ENCODE measurements around the gene ARFRP1. TPM values are rescaled to one million over a fixed set of nuclear protein-coding genes. Genes with fewer than 3 reads are reported as not detected.
"Not testable (repeated sequence)": the region's sequence is repeated elsewhere in the genome, so short reads cannot be mapped to it uniquely, and the experiment has no call there.

ARFRP1 gene
- total RNA-seq, 4 donors from 2014 or later = 43.6 to 52.1 (median 46.7) TPM

GRCh38 chr20:63678667-63679465 is 28.9 kb downstream of the ARFRP1 start:
- DNase-seq = no peak
- no peak for TF ChIP-seq POLR2A (IDR thresholded peaks at IDR 0.05)
- TF ChIP-seq CTCF (IDR thresholded peaks at IDR 0.05) = no peak
- 91% methylated on average over 30 to 38 of the region's 38 CpGs for WGBS, 2 donors
- Histone ChIP-seq H3K27ac (no peak overlapping the region), H3K36me3 (peaks cover 5 to 16% of the 10 kb centered on the region in 2 donors), H3K4me3 (replicated peaks in 1 of 3) (no peak overlapping the region), H3K27me3 (no peaks in the 10 kb centered on the region), H3K4me1 (peaks cover 4 to 21% of the 10 kb centered on the region in 2 donors), H3K9me3 (no peaks in the 10 kb centered on the region)
- intact Hi-C loops (cut with DNase I) = no loop called here

- Histone ChIP-seq H3K27me3 (no peaks in the 10 kb centered on the region), H3K36me3 (peaks cover 7 to 20% of the 10 kb centered on the region in 2 donors), H3K9me3 (no peaks in the 10 kb centered on the region), H3K4me1 (peaks cover 4 to 19% of the 10 kb centered on the region in 2 donors), H3K4me3 (replicated peaks in 1 of 3) (no peak overlapping the region), H3K27ac (no peak overlapping the region)
- intact Hi-C loops (cut with DNase I) = no loop called here
- no peak for DNase-seq
- TF ChIP-seq POLR2A (IDR thresholded peaks at IDR 0.05) = no peak
- TF ChIP-seq CTCF (IDR thresholded peaks at IDR 0.05) = no peak
- WGBS, 2 donors = 82 to 91% methylated on average over 6 to 8 of the region's 13 CpGs
These were observed 29.7 kb downstream of the ARFRP1 start for GRCh38 chr20:63678071-63678470.

- WGBS, 2 donors = 95 to 96% methylated on average over 20 of the region's 20 CpGs
- intact Hi-C loops (cut with DNase I) = no loop called here
These were observed 32.0 kb downstream of the ARFRP1 start for GRCh38 chr20:63675681-63676368.

GRCh38 chr20:63673951-63674350 is 33.8 kb downstream of the ARFRP1 start:
- Histone ChIP-seq H3K4me3 (replicated peaks in 1 of 3) (no peak overlapping the region), H3K27me3 (no peaks in the 10 kb centered on the region), H3K4me1 (no peaks in the 10 kb centered on the region), H3K36me3 (peaks cover 8 to 21% of the 10 kb centered on the region in 2 donors), H3K27ac (no peak overlapping the region), H3K9me3 (no peaks in the 10 kb centered on the region)
- intact Hi-C loops (cut with DNase I) = no loop called here
- 96 to 98% methylated on average over 6 to 9 of the region's 14 CpGs for WGBS, 2 donors
- no peak for DNase-seq
- TF ChIP-seq CTCF (IDR thresholded peaks at IDR 0.05) (no peak), POLR2A (IDR thresholded peaks at IDR 0.05) (no peak)

More at GRCh38 chr20:63675681-63676368, 32.0 kb downstream of the ARFRP1 start:
- H3K36me3 ChIP-seq = peaks cover 7 to 26% of the 10 kb centered on the region in 2 donors
- TF ChIP-seq POLR2A (IDR thresholded peaks at IDR 0.05) = no peak
- no peak for TF ChIP-seq CTCF (IDR thresholded peaks at IDR 0.05)
- no peaks in the 10 kb centered on the region for H3K9me3 ChIP-seq
- no peak overlapping the region for H3K4me3 ChIP-seq (replicated peaks in 1 of 3)
- DNase-seq = no peak
- no peaks in the 10 kb centered on the region for H3K4me1 ChIP-seq
- no peak overlapping the region for H3K27ac ChIP-seq
- H3K27me3 ChIP-seq = no peaks in the 10 kb centered on the region

GRCh38 chr20:63672666-63673065 is 35.1 kb downstream of the ARFRP1 start:
- 97 to 100% methylated on average over 6 to 9 of the region's 10 CpGs for WGBS, 2 donors
- no peak overlapping the region for H3K4me3 ChIP-seq (replicated peaks in 1 of 3)
- H3K27me3 ChIP-seq = no peaks in the 10 kb centered on the region
- no peaks in the 10 kb centered on the region for H3K9me3 ChIP-seq
- intact Hi-C loops (cut with DNase I) = no loop called here
- no peaks in the 10 kb centered on the region for H3K4me1 ChIP-seq
- H3K36me3 ChIP-seq = peaks cover 21 to 30% of the 10 kb centered on the region in 2 donors
- H3K27ac ChIP-seq = no peak overlapping the region
- TF ChIP-seq POLR2A (IDR thresholded peaks at IDR 0.05) = no peak
- TF ChIP-seq CTCF (IDR thresholded peaks at IDR 0.05) = no peak
- DNase-seq = no peak

GRCh38 chr20:63671695-63672094 is 36.1 kb downstream of the ARFRP1 start:
- H3K9me3 ChIP-seq; H3K27me3 ChIP-seq; H3K4me3 ChIP-seq (replicated peaks in 1 of 3); H3K27ac ChIP-seq; H3K4me1 ChIP-seq; intact Hi-C loops (cut with DNase I); DNase-seq: not testable (repeated sequence)
- H3K36me3 ChIP-seq = peaks cover 28 to 35% of the 10 kb centered on the region in 2 donors
- WGBS, 2 donors = 91 to 94% methylated on average over 12 of the region's 12 CpGs
